Measurements from ENCODE around the gene HMGN2. TPM values are rescaled to one million over a fixed set of nuclear protein-coding genes. Genes with fewer than 3 reads are reported as not detected.

HMGN2 gene
- total RNA-seq, 1 experiment from 2014 or later: 414 TPM

- TF ChIP-seq, protein P1, sequence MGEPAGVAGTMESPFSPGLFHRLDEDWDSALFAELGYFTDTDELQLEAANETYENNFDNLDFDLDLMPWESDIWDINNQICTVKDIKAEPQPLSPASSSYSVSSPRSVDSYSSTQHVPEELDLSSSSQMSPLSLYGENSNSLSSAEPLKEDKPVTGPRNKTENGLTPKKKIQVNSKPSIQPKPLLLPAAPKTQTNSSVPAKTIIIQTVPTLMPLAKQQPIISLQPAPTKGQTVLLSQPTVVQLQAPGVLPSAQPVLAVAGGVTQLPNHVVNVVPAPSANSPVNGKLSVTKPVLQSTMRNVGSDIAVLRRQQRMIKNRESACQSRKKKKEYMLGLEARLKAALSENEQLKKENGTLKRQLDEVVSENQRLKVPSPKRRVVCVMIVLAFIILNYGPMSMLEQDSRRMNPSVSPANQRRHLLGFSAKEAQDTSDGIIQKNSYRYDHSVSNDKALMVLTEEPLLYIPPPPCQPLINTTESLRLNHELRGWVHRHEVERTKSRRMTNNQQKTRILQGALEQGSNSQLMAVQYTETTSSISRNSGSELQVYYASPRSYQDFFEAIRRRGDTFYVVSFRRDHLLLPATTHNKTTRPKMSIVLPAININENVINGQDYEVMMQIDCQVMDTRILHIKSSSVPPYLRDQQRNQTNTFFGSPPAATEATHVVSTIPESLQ (CRISPR knock-in tag; IDR thresholded peaks at IDR 0.05): no peak
- TF ChIP-seq SMAD3 (CRISPR knock-in tag; IDR thresholded peaks at IDR 0.05; ENCODE audit: borderline replicate concordance) (no peak), ZNF532 (CRISPR knock-in tag; IDR thresholded peaks at IDR 0.05; ENCODE audit: borderline replicate concordance) (peak; percentile 91), AR (CRISPR knock-in tag; IDR thresholded peaks at IDR 0.05) (peak; percentile 85; the same call in 1 of the 2 replicates), RORB (CRISPR knock-in tag; IDR thresholded peaks at IDR 0.05) (no peak), FOXJ3 (CRISPR knock-in tag; IDR thresholded peaks at IDR 0.05; ENCODE audit: borderline replicate concordance) (no peak), SOX15 (CRISPR knock-in tag; IDR thresholded peaks at IDR 0.05) (no peak), ZMAT4 (CRISPR knock-in tag; IDR thresholded peaks at IDR 0.05) (peak; percentile 74; the same call in 1 of the 2 replicates), RELA (CRISPR knock-in tag; IDR thresholded peaks at IDR 0.05; ENCODE audit: borderline replicate concordance) (peak; percentile 36; the same call in 1 of the 2 replicates), TCF7 (CRISPR knock-in tag; IDR thresholded peaks at IDR 0.05; ENCODE audit: low read depth) (no peak), TEAD4 (CRISPR knock-in tag; IDR thresholded peaks at IDR 0.05) (no peak), TEAD1 (CRISPR knock-in tag; IDR thresholded peaks at IDR 0.05) (no peak; the same call in none of the 2 replicates), ZNF121 (CRISPR knock-in tag; IDR thresholded peaks at IDR 0.05) (0 out of 2 replicates have a peak, but pooled peaks have one; percentile 8), GTF2I (CRISPR knock-in tag; conservative IDR thresholded peaks at IDR 0.05) (no peak), ZNF671 (CRISPR knock-in tag; IDR thresholded peaks at IDR 0.05) (peak; percentile 68; the same call in 1 of the 2 replicates), MXD4 (CRISPR knock-in tag; IDR thresholded peaks at IDR 0.05; ENCODE audit: borderline replicate concordance) (no peak), OVOL2 (CRISPR knock-in tag; IDR thresholded peaks at IDR 0.05; ENCODE audit: borderline replicate concordance) (no peak), PREB (CRISPR knock-in tag; IDR thresholded peaks at IDR 0.05; ENCODE audit: borderline replicate concordance) (no peak), NFYB (CRISPR knock-in tag; conservative IDR thresholded peaks at IDR 0.05; ENCODE audit: low read depth) (peak; percentile 79), USF1 (CRISPR knock-in tag; IDR thresholded peaks at IDR 0.05) (peak; percentile 81)
- TF ChIP-seq, protein P2, sequence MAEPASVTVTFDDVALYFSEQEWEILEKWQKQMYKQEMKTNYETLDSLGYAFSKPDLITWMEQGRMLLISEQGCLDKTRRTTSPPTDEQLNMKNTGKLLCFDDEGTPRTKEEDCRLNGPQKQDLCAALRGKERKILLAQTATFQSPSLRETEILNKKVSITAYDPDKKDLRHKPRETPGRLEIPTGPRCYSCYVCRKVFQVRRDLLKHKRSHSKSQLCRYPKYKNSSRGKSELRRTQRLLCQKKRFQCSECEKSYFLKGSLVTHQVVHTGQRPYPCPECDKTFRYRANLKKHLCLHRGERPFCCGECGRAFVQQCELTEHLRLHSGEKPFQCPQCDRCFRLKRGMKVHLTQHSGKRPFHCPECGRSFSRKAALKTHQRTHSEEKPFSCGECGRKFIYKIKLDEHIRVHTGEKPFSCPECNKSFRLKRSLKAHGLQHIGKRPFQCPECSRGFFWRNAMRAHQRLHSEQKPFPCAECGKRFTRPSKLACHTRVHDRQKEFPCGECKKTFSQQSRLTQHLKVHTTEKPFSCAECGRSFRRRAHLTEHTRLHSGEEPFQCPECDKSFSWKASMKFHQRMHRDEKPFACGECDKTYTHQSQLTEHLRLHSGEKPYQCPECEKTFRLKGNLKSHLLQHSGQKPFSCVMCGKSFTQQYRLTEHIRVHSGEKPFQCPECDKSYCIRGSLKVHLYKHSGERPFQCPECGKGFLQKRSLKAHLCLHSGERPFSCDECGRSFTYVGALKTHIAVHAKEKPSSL (CRISPR knock-in tag; conservative IDR thresholded peaks at IDR 0.05): 0 out of 2 replicates have a peak, but pooled peaks have one; percentile 50
Observed at GRCh38 chr1:26472320-26472900, at the start of gene HMGN2 (continued).

All from WTC11 (cell line).